Right atrium auricular region (tissue), 2 donors: Measurements from ENCODE around the gene EXOC4. TPM values are rescaled to one million over a fixed set of nuclear protein-coding genes. Genes with fewer than 3 reads are reported as not detected.

ENCODE experiments used
- DNase-seq: peaks from one replicate; pipeline ENCODE4 v3.0.0-alpha.2; 2019; ENCODE audit warnings: low spot score
- H3K27ac ChIP-seq, 2 donors: fragments of 200-600 bp; sonication (generic); 1 replicate in 1 of 2; 2 replicates in 1 of 2; pipeline ENCODE4 v1.5.1; 2016 to 2019
- H3K27me3 ChIP-seq, 2 donors: fragments of 200-600 bp; sonication (generic); one replicate each; pipeline versions ENCODE4 v1.5.1 to v1.6.0; 2017 to 2019
- H3K36me3 ChIP-seq: fragments of 200-600 bp; sonication (generic); one replicate; pipeline ENCODE4 v1.5.1; 2016
- H3K4me1 ChIP-seq, 2 donors: fragments of 200-600 bp; sonication (generic); one replicate each; pipeline versions ENCODE4 v1.5.1 to v1.6.0; 2017 to 2019
- H3K4me3 ChIP-seq, 2 donors: fragments of 200-600 bp; sonication (generic); 1 replicate in 1 of 2; 2 replicates in 1 of 2; pipeline ENCODE4 v1.5.1; 2017 to 2019; ENCODE audit warnings: mild to moderate bottlenecking in 1 of 2, moderate library complexity in 1 of 2
- H3K9me3 ChIP-seq, 2 donors: fragments of 200-600 bp; sonication (generic); one replicate each; pipeline ENCODE4 v1.5.1; 2019
- total RNA-seq, 2 donors: library from RNA; depleted of rRNA; stranded (reverse); fragments of >200 nt; gene quantifications; one replicate each; pipeline ENCODE4 v1.1.0, GENCODE V29; 2016
- TF ChIP-seq, protein P1 (sequence below), 2 donors: fragments of 200-600 bp; sonication (generic); IDR thresholded peaks; one replicate each; pipeline ENCODE4 v1.5.1; 2019; ENCODE audit warnings: antibody characterized with exemption in 2 of 2

The EXOC4 gene
- total RNA-seq, 2 donors from 2014 or later = 24.7 to 30.6 TPM

DNA sequence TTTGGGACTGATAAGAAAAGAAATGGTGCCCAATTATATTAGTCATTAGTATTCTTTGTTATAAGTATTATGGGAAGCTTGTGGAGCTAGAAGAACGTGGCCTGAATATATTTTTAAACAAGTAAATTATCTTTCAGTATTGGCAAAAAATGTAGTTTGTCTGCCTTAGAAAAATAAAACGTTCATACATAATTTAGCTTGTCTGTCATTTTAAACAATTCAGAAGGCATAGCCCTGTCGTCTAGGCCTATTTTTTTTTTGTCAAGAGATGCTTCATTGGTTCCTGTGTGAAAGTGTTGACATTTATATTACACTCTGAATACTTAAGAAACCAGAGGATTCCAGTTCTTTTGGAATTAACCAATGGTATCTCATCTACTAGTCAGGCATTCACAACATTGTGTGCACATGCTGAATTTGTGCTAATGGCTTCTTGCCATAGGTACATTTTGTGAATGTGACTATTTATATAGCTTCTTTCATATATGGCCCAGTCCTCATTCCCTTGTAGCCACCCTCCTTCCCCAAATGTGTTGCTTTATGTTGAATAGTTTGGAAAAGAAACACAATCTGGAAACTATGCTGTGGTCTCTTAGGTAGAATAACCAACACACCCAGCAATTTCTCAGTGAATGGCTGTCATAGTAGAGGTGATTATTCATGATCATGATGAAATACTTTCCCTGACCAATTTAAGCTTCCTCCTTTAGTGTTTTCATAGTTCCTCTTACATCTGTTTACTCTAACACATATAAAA, 435.8 kb downstream of the EXOC4 start:
- DNase-seq = no peak
- TF ChIP-seq, protein P1, sequence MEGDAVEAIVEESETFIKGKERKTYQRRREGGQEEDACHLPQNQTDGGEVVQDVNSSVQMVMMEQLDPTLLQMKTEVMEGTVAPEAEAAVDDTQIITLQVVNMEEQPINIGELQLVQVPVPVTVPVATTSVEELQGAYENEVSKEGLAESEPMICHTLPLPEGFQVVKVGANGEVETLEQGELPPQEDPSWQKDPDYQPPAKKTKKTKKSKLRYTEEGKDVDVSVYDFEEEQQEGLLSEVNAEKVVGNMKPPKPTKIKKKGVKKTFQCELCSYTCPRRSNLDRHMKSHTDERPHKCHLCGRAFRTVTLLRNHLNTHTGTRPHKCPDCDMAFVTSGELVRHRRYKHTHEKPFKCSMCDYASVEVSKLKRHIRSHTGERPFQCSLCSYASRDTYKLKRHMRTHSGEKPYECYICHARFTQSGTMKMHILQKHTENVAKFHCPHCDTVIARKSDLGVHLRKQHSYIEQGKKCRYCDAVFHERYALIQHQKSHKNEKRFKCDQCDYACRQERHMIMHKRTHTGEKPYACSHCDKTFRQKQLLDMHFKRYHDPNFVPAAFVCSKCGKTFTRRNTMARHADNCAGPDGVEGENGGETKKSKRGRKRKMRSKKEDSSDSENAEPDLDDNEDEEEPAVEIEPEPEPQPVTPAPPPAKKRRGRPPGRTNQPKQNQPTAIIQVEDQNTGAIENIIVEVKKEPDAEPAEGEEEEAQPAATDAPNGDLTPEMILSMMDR (IDR thresholded peaks at IDR 0.05) = no peak
- H3K9me3 ChIP-seq = no peaks in the 10 kb centered on the region
- no peak overlapping the region for H3K27ac ChIP-seq
- no peaks in the 10 kb centered on the region for H3K36me3 ChIP-seq
- no peak overlapping the region for H3K4me3 ChIP-seq
- peaks cover 0 to 37% of the 10 kb centered on the region in 2 donors for H3K4me1 ChIP-seq
- H3K27me3 ChIP-seq = no peaks in the 10 kb centered on the region

DNA sequence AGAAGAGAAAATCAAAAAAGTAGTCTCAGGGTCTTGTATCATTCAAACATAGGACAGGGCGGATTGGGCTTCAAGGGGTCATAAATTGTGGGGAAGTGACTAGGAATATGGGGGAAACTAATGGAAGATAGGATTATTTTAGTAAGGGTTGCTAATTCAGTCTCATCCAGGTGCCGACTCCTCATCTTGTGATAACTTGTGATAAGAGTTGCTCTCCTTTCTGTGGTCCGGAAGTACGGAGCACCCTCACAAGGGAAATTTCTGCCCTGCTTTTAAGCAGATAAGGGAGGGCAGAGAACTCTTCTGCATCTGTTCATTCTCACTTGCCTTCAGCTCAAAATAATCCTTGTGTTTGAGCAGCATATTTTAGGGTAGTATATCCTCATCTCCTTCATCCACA, 437.9 kb downstream of the EXOC4 start:
- Histone ChIP-seq H3K4me3 (no peak overlapping the region), H3K27me3 (no peaks in the 10 kb centered on the region), H3K27ac (no peak overlapping the region), H3K4me1 (peaks cover 0 to 37% of the 10 kb centered on the region in 2 donors), H3K36me3 (no peaks in the 10 kb centered on the region), H3K9me3 (no peaks in the 10 kb centered on the region)
- TF ChIP-seq, protein P1 (IDR thresholded peaks at IDR 0.05) = no peak
- DNase-seq = no peak

DNA sequence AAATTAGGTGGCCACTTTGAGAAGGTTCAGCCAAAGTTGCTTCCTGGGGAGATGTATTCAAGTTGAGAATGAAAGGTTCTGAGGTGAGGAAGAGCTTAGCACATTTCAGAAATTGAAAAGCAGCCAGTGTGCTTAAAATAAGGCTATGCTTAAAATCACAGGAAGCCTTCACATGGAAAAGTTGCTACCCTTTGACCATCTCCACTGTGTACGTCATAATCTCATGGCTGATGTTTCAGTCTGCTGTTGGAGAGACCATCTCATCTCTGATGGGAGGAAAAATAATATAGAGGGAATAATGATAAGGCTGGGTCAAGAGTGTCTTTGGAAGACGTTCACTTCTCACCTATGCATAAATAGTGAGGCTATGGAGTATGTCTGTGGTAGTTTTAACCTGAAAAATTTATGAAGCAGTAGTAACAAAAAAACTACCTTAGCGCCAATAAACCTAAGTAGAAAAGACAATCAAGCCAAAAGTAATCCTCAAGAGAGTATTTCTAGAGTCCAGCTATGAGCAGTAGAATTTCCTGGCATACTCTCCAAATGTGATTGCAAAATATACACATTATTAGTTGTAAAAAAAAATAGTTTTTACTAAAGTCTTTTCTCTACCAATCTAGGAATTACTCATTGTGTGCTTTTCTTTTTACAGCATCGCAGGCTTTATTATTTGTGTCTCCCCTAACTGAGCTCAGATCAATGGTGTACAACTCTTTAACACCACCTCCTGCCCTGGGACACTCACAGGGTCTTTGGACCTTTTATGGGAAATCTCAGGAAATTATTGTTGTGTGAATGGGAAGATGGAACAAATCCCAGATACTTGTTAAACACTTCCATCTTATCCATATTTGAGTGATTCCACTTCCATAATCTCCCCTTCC, 439.1 kb downstream of the EXOC4 start:
- Histone ChIP-seq H3K4me1 (peaks cover 0 to 37% of the 10 kb centered on the region in 2 donors), H3K27me3 (no peaks in the 10 kb centered on the region), H3K4me3 (no peak overlapping the region), H3K36me3 (no peaks in the 10 kb centered on the region), H3K27ac (no peak overlapping the region), H3K9me3 (no peaks in the 10 kb centered on the region)
- TF ChIP-seq, protein P1 (IDR thresholded peaks at IDR 0.05) = no peak
- no peak for DNase-seq

DNA sequence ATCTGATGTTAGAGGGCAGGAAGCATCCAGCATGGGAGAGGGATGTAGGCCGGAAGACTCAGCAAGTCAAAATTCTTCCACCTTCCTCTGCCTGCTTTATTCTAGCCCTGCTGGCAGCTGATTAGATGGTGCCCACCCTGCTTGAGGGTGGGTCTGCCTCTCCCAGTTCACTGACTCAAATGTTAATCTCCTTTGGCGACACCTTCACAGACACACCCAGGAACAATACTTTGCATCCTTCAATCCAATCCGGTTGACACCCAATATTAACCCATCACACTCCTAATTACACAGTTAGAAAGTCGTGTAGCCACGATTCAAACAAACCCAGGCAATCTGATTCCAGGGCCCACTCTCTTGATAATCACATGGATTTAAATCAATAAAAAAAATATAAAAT, 440.4 kb downstream of the EXOC4 start:
- TF ChIP-seq, protein P1 (IDR thresholded peaks at IDR 0.05) = no peak
- Histone ChIP-seq H3K4me3 (no peak overlapping the region), H3K9me3 (no peaks in the 10 kb centered on the region), H3K27ac (no peak overlapping the region), H3K27me3 (no peaks in the 10 kb centered on the region), H3K36me3 (no peaks in the 10 kb centered on the region), H3K4me1 (peaks cover 0 to 35% of the 10 kb centered on the region in 2 donors)
- no peak for DNase-seq

DNA sequence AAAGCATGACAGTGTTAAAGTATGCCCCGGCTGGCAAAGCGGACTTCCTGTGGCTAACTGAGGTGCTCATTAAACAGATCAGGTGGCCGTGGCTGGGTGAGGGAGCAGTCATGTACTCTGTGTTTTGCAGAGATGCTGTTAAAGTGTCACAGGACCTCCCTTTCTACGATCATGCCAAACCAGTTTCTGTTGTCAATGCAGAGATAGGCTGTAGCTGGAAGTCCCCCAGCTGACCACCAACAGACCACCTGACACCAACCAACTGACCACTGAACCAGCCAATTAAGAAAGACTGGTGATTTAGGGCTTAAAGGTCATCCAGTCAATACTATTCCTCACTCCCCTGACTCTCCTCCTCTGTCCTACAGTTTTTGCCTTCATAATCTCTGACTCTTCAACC, 443.2 kb downstream of the EXOC4 start:
- TF ChIP-seq, protein P1 (IDR thresholded peaks at IDR 0.05) = no peak
- H3K4me3 ChIP-seq = no peak overlapping the region
- H3K27ac ChIP-seq = no peak overlapping the region
- H3K27me3 ChIP-seq = no peaks in the 10 kb centered on the region
- H3K9me3 ChIP-seq = no peaks in the 10 kb centered on the region
- H3K4me1 ChIP-seq = peaks cover 0 to 7% of the 10 kb centered on the region in 2 donors
- no peaks in the 10 kb centered on the region for H3K36me3 ChIP-seq
- no peak for DNase-seq
